ENCODE data around the gene IGLON5. TPM values are rescaled to one million over a fixed set of nuclear protein-coding genes. Genes with fewer than 3 reads are reported as not detected.

Gene IGLON5
- total RNA-seq, 1 donor from 2014 or later, result 1.2 TPM

DNA sequence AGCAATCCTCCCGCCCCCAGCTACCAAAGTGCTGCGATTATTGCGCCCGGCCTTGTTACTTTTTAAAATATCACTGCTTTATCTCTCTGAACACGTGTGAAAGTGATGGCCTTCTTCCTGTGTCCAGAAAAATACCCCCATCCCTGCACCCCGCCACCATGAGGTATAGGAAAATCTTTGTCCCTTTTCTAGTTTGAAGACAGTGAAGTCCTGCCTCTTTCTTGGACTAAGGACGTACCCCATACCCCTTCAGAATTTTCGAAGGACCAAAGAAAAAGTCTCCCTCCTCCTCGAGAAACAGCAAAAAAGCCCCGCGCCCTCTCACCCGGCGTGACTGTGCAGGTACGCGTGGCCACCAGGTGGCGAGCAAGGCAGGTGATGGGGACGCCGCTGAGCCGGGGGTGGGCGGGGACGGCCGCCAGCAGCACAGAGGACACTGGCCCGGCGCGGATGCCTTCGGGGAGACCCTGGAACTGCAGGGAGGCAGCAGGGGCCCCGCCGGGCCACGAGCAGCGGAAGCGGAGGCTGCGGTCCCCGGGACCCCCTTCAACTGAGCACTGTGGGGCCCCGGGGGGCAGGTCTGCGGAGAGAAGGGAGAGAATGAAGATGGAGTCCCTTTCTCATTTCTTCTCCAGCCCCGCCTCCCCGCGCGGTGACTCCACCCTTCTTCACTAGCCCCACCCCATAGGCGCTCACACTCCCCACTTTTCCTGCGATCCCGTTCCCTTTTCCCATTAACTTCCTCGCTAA, 27.3 kb downstream of the IGLON5 start:
- DNase-seq, result peak; percentile 95
- peak overlapping the region; percentile 90 for H3K4me3 Mint-ChIP-seq
- peak overlapping the region; percentile 87 for H3K27ac Mint-ChIP-seq
- peaks cover 2% of the 10 kb centered on the region for H3K36me3 Mint-ChIP-seq (ENCODE audit: low read depth)
- no peaks in the 10 kb centered on the region for H3K9me3 Mint-ChIP-seq
- intact Hi-C loops (cut with micrococcal nuclease), result loop anchor here (1.0 to 2.0 kb wide), 6 partner anchors 24 to 318 kb away; no protein-coding TSS in a partner anchor
- H3K27me3 Mint-ChIP-seq, result peaks cover 6% of the 10 kb centered on the region
- peaks cover 20% of the 10 kb centered on the region for H3K4me1 Mint-ChIP-seq

DNA sequence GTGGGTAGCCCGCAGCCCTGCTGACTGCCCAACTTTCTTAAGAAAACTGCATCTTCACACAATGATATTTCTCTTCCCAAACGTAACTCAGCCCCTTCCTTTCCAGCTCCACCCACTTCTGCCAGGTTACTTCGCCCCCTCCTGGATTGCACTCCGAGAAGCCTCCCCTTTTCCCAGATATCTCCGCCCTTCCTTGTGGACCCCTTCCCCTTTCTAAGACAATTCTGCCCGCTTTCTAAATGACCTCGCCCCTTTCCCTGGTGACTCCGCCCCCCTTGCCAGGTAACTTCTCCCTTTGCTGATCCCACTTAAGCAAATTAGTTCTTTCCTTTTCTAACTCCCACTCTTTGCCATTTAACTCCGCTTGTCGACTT, 27.9 kb downstream of the IGLON5 start:
- Mint-ChIP-seq H3K4me1 (peaks cover 20% of the 10 kb centered on the region), H3K36me3 (ENCODE audit: low read depth) (peaks cover 5% of the 10 kb centered on the region), H3K9me3 (no peaks in the 10 kb centered on the region), H3K27ac (peak overlapping the region; percentile 87), H3K27me3 (peaks cover 6% of the 10 kb centered on the region), H3K4me3 (peak overlapping the region; percentile 90)
- DNase-seq, result no peak
- intact Hi-C loops (cut with micrococcal nuclease), result loop anchor here (1.0 to 2.0 kb wide), 6 partner anchors 23 to 318 kb away; no protein-coding TSS in a partner anchor

DNA sequence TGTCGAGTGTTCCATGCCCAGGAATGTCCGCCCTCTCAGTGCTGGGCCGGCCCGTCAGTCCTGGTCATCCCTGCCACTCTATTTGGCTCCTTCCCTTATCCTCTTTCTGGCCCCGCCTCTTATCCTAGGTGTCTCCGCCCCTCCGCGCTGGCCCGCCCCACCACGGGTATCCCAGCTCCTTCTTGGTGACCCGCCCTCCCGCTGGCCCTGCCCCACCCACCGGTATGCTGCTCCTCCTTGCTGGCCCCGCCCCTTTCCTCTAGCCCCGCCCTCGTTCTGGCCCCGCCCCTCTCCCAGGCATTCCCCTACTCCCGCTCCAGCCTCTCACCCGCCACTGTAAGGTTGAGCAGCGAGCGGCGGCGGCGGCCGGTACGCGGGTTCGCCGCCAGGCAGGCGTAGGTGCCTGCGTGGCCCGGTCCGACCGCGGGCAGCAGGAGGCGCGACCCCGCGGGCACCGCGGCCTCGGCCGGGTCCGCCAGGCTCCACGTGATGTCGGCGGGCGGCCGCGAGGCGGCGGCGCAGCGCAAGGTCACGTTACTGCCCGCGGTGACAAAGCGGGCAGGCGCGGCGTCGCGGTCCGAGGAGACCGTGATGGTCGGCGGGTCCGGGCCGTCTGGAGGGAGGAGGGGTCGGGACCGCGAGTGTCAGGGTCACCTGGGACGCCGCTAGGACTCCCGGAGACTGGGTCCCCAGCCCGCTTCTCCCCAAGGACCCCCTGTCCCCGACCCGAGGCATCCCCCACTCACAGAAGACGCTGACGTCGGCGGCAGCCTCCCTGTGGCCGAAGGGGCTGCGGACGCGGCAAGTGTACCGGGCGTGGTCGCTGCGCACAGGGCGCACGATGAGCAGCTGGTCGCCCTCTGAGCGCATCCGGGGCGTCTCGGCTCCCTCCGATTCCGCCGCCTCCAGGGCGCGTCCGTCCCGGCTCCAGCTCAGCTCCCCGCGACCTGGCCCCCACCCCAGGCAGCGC, 28.5 kb downstream of the IGLON5 start:
- Mint-ChIP-seq H3K27ac (peak overlapping the region; percentile 87), H3K36me3 (ENCODE audit: low read depth) (peaks cover 10% of the 10 kb centered on the region), H3K27me3 (peaks cover 6% of the 10 kb centered on the region), H3K4me3 (peak overlapping the region; percentile 90), H3K4me1 (peaks cover 20% of the 10 kb centered on the region), H3K9me3 (no peaks in the 10 kb centered on the region)
- DNase-seq, result peak; percentile 97
- intact Hi-C loops (cut with micrococcal nuclease), result loop anchor here (1.0 to 2.0 kb wide), 6 partner anchors 22 to 317 kb away; no protein-coding TSS in a partner anchor

DNA sequence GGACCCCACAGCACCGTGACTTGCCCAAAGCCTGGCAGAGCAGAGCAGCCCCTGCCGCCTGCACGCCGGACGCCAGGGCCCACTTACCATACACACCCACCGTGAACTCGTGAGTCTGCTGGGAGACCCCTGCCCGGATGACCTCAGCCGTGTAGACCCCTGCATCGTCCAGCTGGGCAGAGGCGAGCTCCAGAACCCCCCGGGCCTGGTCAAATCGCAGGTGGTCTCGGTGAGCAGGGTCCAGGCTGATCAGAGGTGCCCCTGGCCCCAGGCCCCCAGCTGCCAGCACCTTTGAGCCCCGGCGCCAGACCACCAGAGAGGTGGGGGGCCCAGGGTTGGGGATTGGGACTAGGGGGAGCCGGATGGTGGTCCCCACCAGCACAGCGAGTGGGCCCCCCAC, 29.6 kb downstream of the IGLON5 start:
- DNase-seq, result no peak
- intact Hi-C loops (cut with micrococcal nuclease), result no loop called here
- Mint-ChIP-seq H3K36me3 (ENCODE audit: low read depth) (peaks cover 14% of the 10 kb centered on the region), H3K9me3 (no peaks in the 10 kb centered on the region), H3K27me3 (peaks cover 6% of the 10 kb centered on the region), H3K4me3 (peak overlapping the region; percentile 90), H3K27ac (peak overlapping the region; percentile 68), H3K4me1 (peaks cover 20% of the 10 kb centered on the region)

DNA sequence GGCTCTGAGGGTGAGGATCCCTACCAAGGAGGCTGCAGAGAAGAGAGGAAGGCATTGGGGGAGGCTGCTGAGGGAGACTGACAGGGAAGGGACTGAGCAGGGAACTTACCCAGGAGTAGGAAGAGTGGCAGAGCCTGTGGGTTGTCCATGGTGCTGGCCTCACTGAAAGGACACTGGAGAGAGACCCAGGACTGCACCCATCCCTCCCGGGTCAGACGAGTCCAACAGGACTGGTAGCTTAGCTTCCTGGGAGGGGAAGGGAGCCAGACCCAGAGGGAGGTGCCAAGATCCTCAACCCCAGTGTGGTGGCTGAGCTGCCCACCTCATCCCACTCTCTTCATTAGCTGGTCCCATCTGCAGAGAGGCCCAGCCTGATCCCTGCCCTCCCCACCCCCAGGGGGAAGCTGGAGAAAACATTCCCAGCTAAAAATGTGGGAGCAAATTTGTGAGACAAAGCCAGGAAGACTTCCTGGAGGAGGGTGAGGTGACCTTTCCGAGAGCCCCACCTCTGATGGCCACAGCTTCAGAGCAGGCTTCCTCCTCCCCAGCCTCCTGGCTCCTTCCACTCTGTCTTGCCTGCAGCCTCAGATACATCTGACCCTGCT, 30.6 kb downstream of the IGLON5 start, which contains the start of gene VSIG10L:
TSS of gene VSIG10L (minus strand) at position 164 of the 605 bp plus-strand sequence. CDS start at position 149, 15 bp downstream.
- intact Hi-C loops (cut with micrococcal nuclease), result no loop called here
- Mint-ChIP-seq H3K27ac (peak within 1 kb of the TSS; percentile 68), H3K4me1 (peaks cover 20% of the 10 kb centered on the region), H3K9me3 (no peaks in the 10 kb centered on the region), H3K36me3 (ENCODE audit: low read depth) (peaks cover 23% of the 10 kb centered on the region), H3K4me3 (peak within 1 kb of the TSS; percentile 90), H3K27me3 (peaks cover 6% of the 10 kb centered on the region)
- no peak for DNase-seq

DNA sequence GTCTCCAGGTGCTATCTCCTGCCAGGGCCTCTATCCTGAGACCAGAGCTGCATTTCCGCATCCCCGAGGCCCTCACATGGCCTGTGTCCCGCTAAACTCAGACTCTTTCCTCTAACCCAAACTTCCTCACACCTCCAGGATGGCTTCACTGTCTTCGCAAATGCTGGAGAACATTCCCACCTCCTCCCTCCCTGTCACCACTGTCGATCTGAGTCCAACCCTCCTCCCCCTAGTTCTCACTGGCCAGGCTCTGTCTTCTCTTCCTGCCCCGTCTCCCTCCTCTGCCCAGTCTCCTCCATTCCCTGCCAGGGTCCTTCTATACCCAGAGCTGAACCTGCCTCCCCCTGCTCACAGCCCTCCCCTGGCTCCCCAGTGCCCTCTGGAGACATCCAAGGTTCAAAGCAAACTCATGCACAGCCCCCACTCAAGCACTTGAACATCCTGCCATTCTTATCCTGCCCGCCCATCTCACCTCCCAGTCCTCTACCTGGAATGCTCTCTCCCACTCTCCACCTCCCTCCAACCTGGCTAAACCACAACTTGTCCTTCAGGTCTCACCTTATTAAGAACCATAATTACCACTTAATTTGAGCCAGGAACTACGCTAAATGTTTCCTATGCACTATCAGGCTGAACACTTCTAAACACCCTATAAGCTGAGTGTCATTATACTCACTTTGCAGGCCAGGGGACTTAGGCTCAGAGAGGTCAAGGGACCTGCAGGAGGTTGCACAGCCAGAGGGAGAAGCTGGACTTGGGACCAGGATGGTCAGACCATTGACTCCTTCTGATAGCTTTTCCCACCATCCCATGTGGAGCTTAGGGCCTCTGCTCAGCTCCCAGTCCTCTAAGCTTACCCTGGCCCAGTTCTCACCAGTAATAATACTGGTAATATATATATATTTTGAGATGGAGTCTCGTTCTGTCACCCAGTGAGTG, 31.5 kb downstream of the IGLON5 start:
- Mint-ChIP-seq H3K9me3 (no peaks in the 10 kb centered on the region), H3K27me3 (peaks cover 6% of the 10 kb centered on the region), H3K36me3 (ENCODE audit: low read depth) (peaks cover 29% of the 10 kb centered on the region), H3K4me1 (peaks cover 20% of the 10 kb centered on the region), H3K4me3 (no peak overlapping the region), H3K27ac (peak overlapping the region; percentile 13)
- DNase-seq, result no peak
- intact Hi-C loops (cut with micrococcal nuclease), result no loop called here

DNA sequence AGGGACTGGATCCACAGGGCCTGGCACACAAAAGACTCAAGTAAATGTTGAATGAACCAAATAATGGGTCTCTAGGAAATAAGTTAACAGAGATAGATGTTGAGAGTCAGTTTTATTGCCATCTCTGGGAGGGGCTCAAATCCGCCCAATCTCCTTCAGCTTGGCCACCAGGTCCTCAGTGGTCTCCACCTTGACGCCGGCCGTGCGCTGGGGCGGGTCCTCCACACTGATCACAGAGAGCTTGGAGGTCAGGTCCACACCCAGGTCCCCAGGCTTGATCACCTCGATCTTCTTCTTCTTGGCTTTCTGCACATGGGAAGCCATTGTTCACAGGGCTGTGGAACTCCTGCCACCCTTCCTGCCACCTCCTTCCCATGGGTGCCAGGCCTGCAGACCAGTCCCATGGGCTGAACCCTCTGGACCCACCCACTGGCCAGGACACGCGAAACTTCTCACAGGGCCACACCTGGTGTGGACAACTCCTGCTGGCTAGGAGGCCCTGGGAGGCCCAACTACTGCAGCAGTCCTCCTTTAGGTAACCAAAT, 33.7 kb downstream of the IGLON5 start:
- no peak for DNase-seq
- H3K4me1 Mint-ChIP-seq, result peaks cover 10% of the 10 kb centered on the region
- H3K27ac Mint-ChIP-seq, result no peak overlapping the region
- intact Hi-C loops (cut with micrococcal nuclease), result no loop called here
- H3K27me3 Mint-ChIP-seq, result peaks cover 6% of the 10 kb centered on the region
- no peak overlapping the region for H3K4me3 Mint-ChIP-seq
- H3K9me3 Mint-ChIP-seq, result no peaks in the 10 kb centered on the region
- peaks cover 31% of the 10 kb centered on the region for H3K36me3 Mint-ChIP-seq (ENCODE audit: low read depth)

DNA sequence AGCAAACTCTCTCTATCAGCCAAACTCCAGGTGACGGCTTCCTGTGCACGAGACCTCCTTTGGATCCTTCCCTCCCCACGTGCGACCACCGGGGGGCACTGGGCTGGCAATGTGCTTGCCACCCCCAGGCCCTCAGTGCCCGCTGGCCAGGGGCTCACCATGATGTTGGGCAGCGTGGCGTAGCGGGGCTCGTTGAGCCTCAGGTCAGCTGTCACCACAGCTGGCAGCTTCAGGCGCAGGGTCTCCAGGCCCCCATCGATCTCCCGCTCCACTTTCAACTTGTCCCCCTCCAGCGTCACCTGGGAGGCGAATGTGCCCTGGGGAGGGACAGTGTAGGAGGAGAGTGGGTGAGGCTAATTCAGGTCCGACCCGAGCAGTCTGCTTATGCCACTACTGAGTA, 35.3 kb downstream of the IGLON5 start:
- Mint-ChIP-seq H3K27ac (no peak overlapping the region), H3K27me3 (no peaks in the 10 kb centered on the region), H3K36me3 (ENCODE audit: low read depth) (peaks cover 41% of the 10 kb centered on the region), H3K9me3 (no peaks in the 10 kb centered on the region), H3K4me3 (no peak overlapping the region), H3K4me1 (peaks cover 4% of the 10 kb centered on the region)
- DNase-seq, result no peak
- intact Hi-C loops (cut with micrococcal nuclease), result no loop called here

DNA sequence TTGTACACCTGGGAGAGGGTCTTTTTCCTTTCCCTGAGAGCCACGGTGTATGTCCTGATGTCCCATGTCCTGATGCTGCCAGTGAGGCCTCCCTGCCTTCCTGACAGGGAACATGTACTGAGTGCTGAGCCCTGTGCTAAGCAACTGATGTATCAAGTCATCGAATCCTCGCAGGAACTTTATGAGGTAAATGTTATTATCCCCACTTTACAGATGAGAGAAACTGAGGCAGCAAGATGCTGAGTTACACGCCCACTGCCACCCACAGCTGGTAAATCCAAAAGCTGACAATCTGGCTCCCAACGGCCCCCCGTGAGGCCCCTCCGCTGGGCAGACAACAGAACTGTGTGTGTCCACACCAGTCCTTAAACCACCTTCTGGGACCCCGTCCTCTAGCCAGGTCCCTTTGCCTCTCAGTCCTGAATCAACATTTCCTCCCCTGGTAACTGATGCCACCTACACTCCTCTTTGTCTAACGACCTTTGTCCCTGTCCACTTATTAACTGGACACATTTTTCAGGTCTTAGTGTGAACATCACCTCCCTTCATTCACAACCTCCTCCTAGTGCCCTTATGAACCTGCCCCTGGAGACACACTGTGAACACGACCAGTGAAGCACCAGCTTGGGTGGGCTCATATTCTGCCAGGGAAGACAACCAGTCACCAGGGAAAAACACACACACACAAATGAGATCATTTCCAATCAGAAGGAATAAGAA, 35.9 kb downstream of the IGLON5 start:
- Mint-ChIP-seq H3K9me3 (no peaks in the 10 kb centered on the region), H3K27ac (no peak overlapping the region), H3K4me1 (peaks cover 2% of the 10 kb centered on the region), H3K27me3 (no peaks in the 10 kb centered on the region), H3K36me3 (ENCODE audit: low read depth) (peaks cover 46% of the 10 kb centered on the region), H3K4me3 (no peak overlapping the region)
- intact Hi-C loops (cut with micrococcal nuclease), result no loop called here
- DNase-seq, result no peak

DNA sequence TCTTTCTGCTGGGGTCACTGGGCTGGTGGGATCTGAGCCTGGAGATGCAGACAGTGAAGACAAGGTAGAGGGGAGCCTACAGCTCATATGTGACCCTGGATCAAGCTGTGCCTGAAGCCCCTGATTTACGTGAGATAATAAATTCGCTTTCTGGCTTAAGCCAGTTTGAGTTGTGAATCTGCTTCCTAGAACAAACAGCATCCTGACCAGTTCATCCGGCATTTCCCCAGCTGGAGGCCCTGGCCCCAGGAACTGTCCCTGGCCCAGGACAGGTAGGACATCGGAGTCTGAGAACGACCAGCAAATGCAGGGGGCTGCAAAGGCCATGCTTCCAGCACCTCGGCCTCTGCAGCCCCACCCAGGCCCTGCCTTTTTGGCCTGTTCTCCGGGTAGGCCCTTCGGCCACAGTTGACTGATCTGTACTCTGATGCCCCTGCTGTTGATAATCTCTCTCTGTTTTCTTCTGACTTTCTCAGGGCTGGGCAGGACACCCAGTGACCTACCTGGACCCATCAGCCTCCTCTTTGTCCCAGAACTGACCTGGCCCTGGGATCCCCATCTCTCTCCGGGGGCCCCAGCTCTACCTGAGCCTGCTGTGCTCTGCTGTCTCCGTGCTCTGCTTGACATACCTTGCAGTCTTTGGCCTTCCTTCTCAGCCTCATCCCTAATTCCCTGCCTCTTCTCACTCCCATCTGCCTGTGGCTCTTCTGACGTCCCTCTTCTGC, 40.0 kb downstream of the IGLON5 start:
- intact Hi-C loops (cut with micrococcal nuclease), result no loop called here
- no peaks in the 10 kb centered on the region for H3K9me3 Mint-ChIP-seq
- no peak overlapping the region for H3K4me3 Mint-ChIP-seq
- no peak overlapping the region for H3K27ac Mint-ChIP-seq
- peaks cover 6% of the 10 kb centered on the region for H3K4me1 Mint-ChIP-seq
- no peaks in the 10 kb centered on the region for H3K27me3 Mint-ChIP-seq
- DNase-seq, result no peak
- peaks cover 41% of the 10 kb centered on the region for H3K36me3 Mint-ChIP-seq (ENCODE audit: low read depth)

DNA sequence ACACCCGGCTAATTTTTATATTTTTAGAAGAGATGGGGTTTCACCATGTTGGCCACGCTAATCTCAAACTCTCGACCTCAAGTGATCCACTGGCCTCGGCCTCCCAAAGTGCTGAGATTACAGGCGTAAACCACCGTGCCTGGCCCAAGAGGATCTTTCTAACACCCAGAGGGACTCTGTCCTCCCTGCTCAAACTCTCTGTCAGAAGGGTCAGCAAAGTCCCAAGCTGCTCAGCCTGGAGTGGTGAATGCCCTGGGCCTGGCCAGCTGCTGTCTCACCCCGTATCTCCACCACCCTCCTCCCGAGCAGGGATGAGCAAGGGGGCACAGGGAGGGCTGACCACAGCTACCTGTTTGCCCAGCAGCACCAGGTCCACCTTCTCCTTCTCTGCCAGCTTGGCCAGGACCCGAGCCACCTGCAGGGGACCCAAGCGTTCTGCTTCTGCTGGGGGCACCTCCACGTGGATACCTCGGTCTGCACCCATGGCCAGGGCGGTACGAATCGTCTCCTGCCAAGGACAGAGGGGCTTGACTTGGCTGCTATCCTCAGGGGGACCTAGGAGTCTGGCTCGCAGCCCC, 41.4 kb downstream of the IGLON5 start:
- DNase-seq, result no peak
- Mint-ChIP-seq H3K4me1 (peaks cover 9% of the 10 kb centered on the region), H3K4me3 (no peak overlapping the region), H3K36me3 (ENCODE audit: low read depth) (peaks cover 34% of the 10 kb centered on the region), H3K9me3 (no peaks in the 10 kb centered on the region), H3K27me3 (no peaks in the 10 kb centered on the region), H3K27ac (no peak overlapping the region)
- intact Hi-C loops (cut with micrococcal nuclease), result no loop called here
